AG04449 (cell line): Measurements from ENCODE around the gene VAC14.
"Not testable (repeated sequence)": the region's sequence is repeated elsewhere in the genome, so short reads cannot be mapped to it uniquely, and the experiment has no call there.

Experiments
- CTCF ChIA-PET: fragments of 350-600 bp; formaldehyde crosslinking; extraction: SDS; loops from one replicate; lab custom pipeline; 2021; ENCODE audit warnings: antibody characterized with exemption; lab: Yijun Ruan, JAX
- POLR2A ChIA-PET: fragments of 400-600, 350-600 bp; formaldehyde crosslinking; extraction: SDS; loops from one replicate; lab custom pipeline; 2020; ENCODE audit warnings: antibody characterized with exemption, inconsistent platforms; lab: Yijun Ruan, JAX
- DNase-seq: peaks from one replicate; pipeline ENCODE4 v3.0.0-alpha.2; 2010; ENCODE audit warnings: low read depth, low spot score
- H3K4me3 ChIP-seq: 2 replicates; pipeline ENCODE4 v1.5.1; 2011; ENCODE audit warnings: low read depth, mild to moderate bottlenecking, control low read depth, low read length
- CTCF ChIP-seq: IDR thresholded peaks from one replicate; pipeline ENCODE4 v1.5.1; 2011; ENCODE audit warnings: mild to moderate bottlenecking, moderate library complexity, low read length, control low read depth, inconsistent platforms; ENCODE audit not compliant: insufficient read depth; ENCODE audit errors: missing control alignments

VAC14 gene

GRCh38 chr16:70800781-70801480, at the start of gene VAC14:
Gene VAC14, minus strand, starts transcription at chr16:70801158. Its CDS starts 258 bp downstream, at chr16:70800900.
- no peak for DNase-seq
- peak within 1 kb of the TSS; percentile 87 for H3K4me3 ChIP-seq
- TF ChIP-seq CTCF = no peak
- ChIA-PET CTCF (interaction anchor here (0.9 kb wide), 1 partner anchor 30 kb away, joined by 3 read pairs; no protein-coding TSS in a partner anchor), POLR2A (no interaction called here)

- DNase-seq, CTCF ChIA-PET, POLR2A ChIA-PET, H3K4me3 ChIP-seq: not testable (repeated sequence)
These were observed 22.6 kb upstream of the VAC14 start for GRCh38 chr16:70823498-70824118.

- DNase-seq, H3K4me3 ChIP-seq, POLR2A ChIA-PET, CTCF ChIA-PET: not testable (repeated sequence)
These were observed 21.8 kb upstream of the VAC14 start for GRCh38 chr16:70822734-70823133.

GRCh38 chr16:70818088-70818487, 17.1 kb upstream of the VAC14 start:
- DNase-seq, POLR2A ChIA-PET, H3K4me3 ChIP-seq, CTCF ChIA-PET: not testable (repeated sequence)

GRCh38 chr16:70809392-70810060, 8.6 kb upstream of the VAC14 start:
- POLR2A ChIA-PET = no interaction called here
- TF ChIP-seq CTCF = no peak
- no peak overlapping the region for H3K4me3 ChIP-seq
- DNase-seq = no peak
- CTCF ChIA-PET = interaction anchor here (1.9 kb wide), 1 partner anchor 502 kb away, joined by 5 read pairs; no protein-coding TSS in a partner anchor

GRCh38 chr16:70808371-70808770, 7.4 kb upstream of the VAC14 start:
- H3K4me3 ChIP-seq = no peak overlapping the region
- DNase-seq = no peak
- no peak for TF ChIP-seq CTCF
- CTCF ChIA-PET = no interaction called here
- POLR2A ChIA-PET = no interaction called here

- POLR2A ChIA-PET = no interaction called here
- CTCF ChIA-PET = no interaction called here
These were observed 4.8 kb upstream of the VAC14 start for GRCh38 chr16:70805787-70806186.

More at GRCh38 chr16:70805787-70806186, 4.8 kb upstream of the VAC14 start:
- TF ChIP-seq CTCF = no peak
- peak; percentile 59 for DNase-seq
- H3K4me3 ChIP-seq = no peak overlapping the region
